Left renal cortex interstitium (tissue), 4 donors: ENCODE results near the gene MINAR2. TPM values are rescaled to one million over a fixed set of nuclear protein-coding genes. Genes with fewer than 3 reads are reported as not detected.

Source experiments
- DNase-seq, 4 donors: peaks; one replicate each; pipeline ENCODE4 v3.0.0-alpha.2; 2013; ENCODE audit warnings: low read depth in 4 of 4, low spot score in 2 of 4, missing footprints in 1 of 4
- polyA plus RNA-seq, 4 donors: library from polyadenylated mRNA; unstranded; fragments of 120-200 nt; gene quantifications; one replicate each; pipeline ENCODE4 v1.2.1, GENCODE V29; 2013; ENCODE audit not compliant: insufficient read length in 4 of 4

Gene MINAR2
- under 1 TPM; 0.08 to 0.13 (median 0.09) TPM for polyA plus RNA-seq

- DNase-seq, result no peak
Observed at GRCh38 chr5:129747572-129748407, at the start of gene MINAR2. MINAR2 (plus strand) TSS chr5:129748094; CDS start chr5:129748191, 97 bp downstream.

- DNase-seq, result no peak
Observed at GRCh38 chr5:129698661-129699060, 49.2 kb upstream of the MINAR2 start.

GRCh38 chr5:129716235-129716634 lies 31.7 kb upstream of the MINAR2 start:
- no peak for DNase-seq

GRCh38 chr5:129716651-129717050 lies 31.2 kb upstream of the MINAR2 start:
- no peak for DNase-seq

GRCh38 chr5:129717751-129718310 lies 30.1 kb upstream of the MINAR2 start:
- DNase-seq, result no peak

GRCh38 chr5:129718471-129719090 lies 29.3 kb upstream of the MINAR2 start:
- peak in 1 of 4 donors; percentile 6 for DNase-seq

- DNase-seq, result no peak
Observed at GRCh38 chr5:129724222-129724621, 23.7 kb upstream of the MINAR2 start.

GRCh38 chr5:129724647-129725046 lies 23.2 kb upstream of the MINAR2 start:
- no peak for DNase-seq

GRCh38 chr5:129739773-129740172 lies 8.1 kb upstream of the MINAR2 start:
- no peak for DNase-seq

GRCh38 chr5:129743541-129744187 lies 4.2 kb upstream of the MINAR2 start:
- DNase-seq, result no peak

GRCh38 chr5:129745997-129746396 lies 1.9 kb upstream of the MINAR2 start:
- no peak for DNase-seq

- DNase-seq, result no peak
Observed at GRCh38 chr5:129746876-129747275, 1.0 kb upstream of the MINAR2 start.

- no peak for DNase-seq
Observed at GRCh38 chr5:129748913-129749880, 1.3 kb downstream of the MINAR2 start.

- DNase-seq, result peak in 1 of 4 donors; percentile 21
Observed at GRCh38 chr5:129760636-129761325, 12.9 kb downstream of the MINAR2 start.

GRCh38 chr5:129763651-129764050 lies 15.8 kb downstream of the MINAR2 start:
- no peak for DNase-seq

- DNase-seq, result no peak
Observed at GRCh38 chr5:129766798-129767197, 18.9 kb downstream of the MINAR2 start.

GRCh38 chr5:129767927-129768380 lies 20.1 kb downstream of the MINAR2 start:
- peak in 3 of 4 donors; percentile 70 to 84 (median 79) for DNase-seq

- DNase-seq, result no peak
Observed at GRCh38 chr5:129768735-129769134, 20.8 kb downstream of the MINAR2 start.
